ENCODE results near the gene MSRB2.
"Not testable (repeated sequence)": the region's sequence is repeated elsewhere in the genome, so short reads cannot be mapped to it uniquely, and the experiment has no call there.

The MSRB2 gene

DNA sequence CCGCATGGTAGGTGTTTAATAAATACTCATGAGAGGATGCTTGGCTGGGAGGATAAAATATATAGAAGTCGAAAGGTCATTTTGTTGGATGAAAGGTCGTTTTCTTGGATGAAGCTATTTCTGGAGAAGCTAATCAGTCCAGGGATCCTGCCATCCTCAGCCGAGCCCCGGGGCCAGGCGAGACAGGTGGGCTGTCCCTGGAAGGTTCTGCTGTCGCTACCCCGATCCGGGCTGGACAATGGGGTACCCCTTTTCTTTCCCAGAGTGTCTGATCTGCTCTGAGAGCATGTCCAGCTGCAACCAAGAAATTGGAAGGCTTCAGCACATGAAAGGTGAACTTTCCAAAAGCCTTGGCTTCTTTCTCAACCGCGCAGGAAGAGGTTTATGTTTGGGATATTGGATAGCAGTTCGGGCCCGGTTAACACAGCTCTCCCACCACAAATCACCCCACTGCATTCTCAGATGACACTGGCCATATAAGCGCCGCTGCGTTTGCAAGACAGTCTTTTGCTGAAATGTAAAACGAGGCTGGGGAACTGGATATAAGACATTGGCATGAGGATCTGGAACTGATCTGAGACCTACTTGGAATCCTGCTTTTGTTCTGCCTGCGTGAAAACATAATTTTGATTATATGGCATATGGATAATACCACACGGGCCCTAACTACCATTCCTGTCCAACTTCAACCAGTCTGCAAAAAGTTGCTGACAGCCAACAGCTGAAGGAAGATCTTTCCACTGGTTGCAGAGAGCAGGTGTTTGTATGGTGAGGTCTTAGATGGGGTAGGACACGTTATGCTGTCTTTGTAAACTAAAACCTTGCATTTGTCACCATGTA is 31.2 kb upstream of the MSRB2 start:
- no peak for DNase-seq (ENCODE audit: insufficient read length, low spot score)
- no peak for TF ChIP-seq POLR2A (IDR thresholded peaks at IDR 0.05; ENCODE audit: low read depth, low read length)
- FAIRE-seq: no peak

GRCh38 chr10:23064813-23065114 is 30.6 kb upstream of the MSRB2 start:
- FAIRE-seq; DNase-seq (ENCODE audit: insufficient read length, low spot score): not testable (repeated sequence)

DNA sequence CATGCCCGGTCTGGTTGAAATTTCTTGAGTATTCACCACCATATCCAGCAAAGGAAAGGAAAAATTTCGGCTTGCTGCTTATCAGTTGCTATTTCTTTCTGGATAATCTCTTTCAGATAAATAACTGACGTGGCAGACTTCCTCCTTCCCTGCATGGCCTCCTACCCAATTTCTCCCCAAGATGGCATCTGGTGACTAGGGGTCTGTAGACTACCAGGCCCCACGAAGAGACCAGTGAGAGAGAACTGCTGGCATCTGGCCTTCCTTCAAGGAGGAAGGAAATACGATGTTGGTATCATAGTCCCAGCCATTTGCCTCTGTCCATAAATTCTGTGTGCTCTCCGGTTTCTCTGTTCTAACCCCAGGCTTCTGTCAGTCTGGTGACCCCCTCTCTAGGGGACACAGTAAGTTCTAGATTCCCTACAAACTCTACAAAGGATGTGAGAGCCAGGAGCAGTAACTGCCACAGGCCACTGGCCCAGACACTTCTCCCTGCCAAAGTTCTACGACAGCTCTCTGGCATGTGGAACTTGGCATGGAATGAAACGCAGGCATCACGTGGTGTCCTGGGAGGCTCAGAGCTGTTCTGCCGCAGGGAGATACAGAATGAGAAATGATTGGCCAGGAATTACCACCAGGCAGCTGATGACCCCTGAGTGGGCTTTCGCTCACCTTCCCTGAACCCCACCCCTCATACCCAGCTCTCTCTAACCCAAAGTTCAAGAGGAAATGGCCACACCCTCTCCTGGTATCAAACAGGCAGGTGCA is 30.0 kb upstream of the MSRB2 start:
- FAIRE-seq (no peak), DNase-seq (ENCODE audit: insufficient read length, low spot score) (peak; percentile 33)
- TF ChIP-seq POLR2A (IDR thresholded peaks at IDR 0.05; ENCODE audit: low read depth, low read length): no peak

- DNase-seq (ENCODE audit: insufficient read length, low spot score): no peak
- no peak for TF ChIP-seq POLR2A (IDR thresholded peaks at IDR 0.05; ENCODE audit: low read depth, low read length)
- no peak for FAIRE-seq
These were observed 28.0 kb upstream of the MSRB2 start for GRCh38 chr10:23067337-23067736.

GRCh38 chr10:23067939-23068775 is 27.2 kb upstream of the MSRB2 start:
- TF ChIP-seq POLR2A (IDR thresholded peaks at IDR 0.05; ENCODE audit: low read depth, low read length): no peak
- peak; percentile 73 for FAIRE-seq
- peak; percentile 55 for DNase-seq (ENCODE audit: insufficient read length, low spot score)

GRCh38 chr10:23069019-23069815 is 26.2 kb upstream of the MSRB2 start:
- FAIRE-seq (no peak), DNase-seq (ENCODE audit: insufficient read length, low spot score) (no peak)
- TF ChIP-seq POLR2A (IDR thresholded peaks at IDR 0.05; ENCODE audit: low read depth, low read length): no peak

GRCh38 chr10:23070092-23070912 is 25.1 kb upstream of the MSRB2 start:
- FAIRE-seq; DNase-seq (ENCODE audit: insufficient read length, low spot score): not testable (repeated sequence)

DNA sequence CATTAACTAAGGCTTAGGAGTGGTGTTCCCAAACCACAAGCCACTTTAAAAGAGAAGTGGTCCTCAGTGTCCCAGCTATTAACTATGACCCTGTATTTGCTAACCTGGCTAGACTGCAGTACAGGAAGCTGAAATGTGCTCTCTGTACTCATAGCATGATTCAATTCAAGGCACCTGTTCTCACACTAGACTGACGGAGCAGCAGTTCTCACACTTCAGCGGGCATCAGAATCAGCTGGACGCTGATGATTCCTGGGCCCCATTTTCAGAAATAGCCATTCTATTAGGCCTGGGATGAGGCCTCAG is 24.5 kb upstream of the MSRB2 start:
- no peak for TF ChIP-seq POLR2A (IDR thresholded peaks at IDR 0.05; ENCODE audit: low read depth, low read length)
- FAIRE-seq: no peak
- no peak for DNase-seq (ENCODE audit: insufficient read length, low spot score)

DNA sequence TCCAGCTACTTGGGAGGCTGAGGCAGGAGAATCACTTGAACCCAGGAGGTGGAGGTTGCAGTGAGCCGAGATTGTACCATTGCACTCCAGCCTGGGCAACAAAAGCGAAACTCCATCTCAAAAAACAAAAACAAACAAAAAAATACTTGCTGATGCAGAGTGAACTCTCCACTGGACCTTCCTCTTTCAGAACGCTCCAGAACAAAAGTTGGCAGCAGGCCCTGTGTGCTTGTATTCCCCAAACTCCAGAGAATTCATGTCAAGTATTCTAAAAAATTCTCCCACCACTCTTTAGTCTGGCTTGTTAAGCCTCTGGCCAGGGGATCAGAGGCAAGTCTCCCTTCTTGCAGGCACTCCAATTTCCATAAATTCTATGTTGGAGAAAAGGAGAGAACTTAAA is 22.8 kb upstream of the MSRB2 start:
- not testable (repeated sequence) for DNase-seq (ENCODE audit: insufficient read length, low spot score); FAIRE-seq

DNA sequence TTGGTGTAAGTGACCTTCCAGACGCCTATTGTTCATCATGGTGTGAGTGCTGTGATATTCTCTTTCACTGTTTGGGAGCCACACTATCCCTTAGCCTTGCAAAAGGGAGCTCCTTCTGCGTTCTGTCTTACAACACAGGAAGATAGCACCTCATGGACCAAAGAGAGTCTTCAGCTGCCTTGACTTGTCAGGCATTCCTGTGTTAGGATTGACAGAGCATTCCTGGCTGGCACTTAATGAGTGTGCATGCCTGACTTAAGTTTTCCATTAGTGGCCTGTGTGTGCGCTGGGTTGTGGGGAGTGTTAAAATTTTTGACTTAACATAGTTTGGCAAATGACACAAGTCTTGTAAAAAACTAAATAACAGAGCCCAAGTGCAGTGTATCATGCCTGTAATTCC is 21.9 kb upstream of the MSRB2 start:
- no peak for FAIRE-seq
- no peak for TF ChIP-seq POLR2A (IDR thresholded peaks at IDR 0.05; ENCODE audit: low read depth, low read length)

DNA sequence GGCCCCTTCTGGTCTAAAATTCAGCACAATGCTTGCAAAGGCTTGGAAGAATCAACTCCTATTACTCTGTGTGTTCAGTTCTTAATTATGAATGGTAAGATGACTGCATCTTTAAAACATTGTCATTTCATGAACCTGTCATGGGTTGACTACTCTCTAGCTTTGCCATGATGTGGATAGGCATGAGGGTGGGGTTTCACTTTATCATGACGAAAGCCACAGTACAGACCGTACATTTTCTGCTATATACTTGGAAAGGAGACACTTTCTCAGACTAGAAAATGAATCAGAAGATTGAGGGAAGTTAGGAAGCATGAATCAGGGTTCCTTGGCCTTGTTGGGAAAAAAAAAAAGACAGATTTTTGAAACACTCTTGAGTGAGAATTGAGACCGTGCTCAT is 19.7 kb upstream of the MSRB2 start:
- FAIRE-seq: no peak
- TF ChIP-seq POLR2A (IDR thresholded peaks at IDR 0.05; ENCODE audit: low read depth, low read length): no peak
- DNase-seq (ENCODE audit: insufficient read length, low spot score): no peak

More for the DNA sequence above, 21.9 kb upstream of the MSRB2 start:
- DNase-seq (ENCODE audit: insufficient read length, low spot score): no peak

DNA sequence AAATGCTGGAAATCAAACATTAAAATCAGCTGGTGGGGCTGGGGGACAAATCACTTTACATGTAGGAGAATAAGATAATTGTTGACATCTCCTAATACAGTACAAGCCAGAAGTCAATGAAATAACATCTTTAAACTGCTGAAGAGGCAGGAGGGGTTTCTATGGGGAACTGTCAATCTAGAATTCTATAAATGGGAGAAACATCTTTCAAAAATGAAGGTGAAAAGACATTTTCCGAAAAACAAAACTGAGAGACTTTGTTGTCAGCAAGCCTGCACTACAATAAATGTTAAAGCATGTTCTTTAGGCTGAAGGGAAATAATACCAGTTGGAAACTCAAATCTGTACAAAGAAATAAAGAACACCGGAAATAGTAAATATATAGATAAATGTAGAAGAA is 17.3 kb upstream of the MSRB2 start:
- DNase-seq (ENCODE audit: insufficient read length, low spot score) (no peak), FAIRE-seq (no peak)
- no peak for TF ChIP-seq POLR2A (IDR thresholded peaks at IDR 0.05; ENCODE audit: low read depth, low read length)

DNA sequence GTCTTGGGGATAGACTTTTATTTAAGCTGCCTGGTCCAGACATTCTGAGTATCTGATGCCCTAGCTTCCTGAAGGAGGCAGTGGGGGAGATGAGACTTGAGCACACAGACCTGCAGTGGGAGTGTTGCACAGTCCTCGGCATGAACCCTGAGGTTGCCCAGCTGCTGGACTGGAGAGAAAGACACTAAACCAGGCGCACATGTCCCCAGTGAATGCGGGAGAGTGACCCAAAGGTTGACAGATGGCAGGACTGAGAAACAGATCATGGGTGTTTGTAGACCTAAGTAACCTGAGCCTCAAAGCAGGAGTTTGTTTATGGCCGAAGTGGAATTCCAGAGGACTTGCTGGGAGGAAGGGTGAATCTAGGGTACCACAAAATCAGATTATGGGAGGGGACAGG is 15.7 kb upstream of the MSRB2 start:
- FAIRE-seq (no peak), DNase-seq (ENCODE audit: insufficient read length, low spot score) (no peak)
- TF ChIP-seq POLR2A (IDR thresholded peaks at IDR 0.05; ENCODE audit: low read depth, low read length): no peak

Data from H54 (cell line).